Measurements from ENCODE around the gene ADAMTS14.

GRCh38 chr10:70693619-70694335 lies 21.5 kb downstream of the ADAMTS14 start:
- TF ChIP-seq POLR2A (IDR thresholded peaks at IDR 0.05; ENCODE audit: low read depth, low read length) (no peak), TAF1 (IDR thresholded peaks at IDR 0.05; ENCODE audit: borderline replicate concordance, low read depth, low read length) (no peak), POLR2AphosphoS5 (IDR thresholded peaks at IDR 0.05; ENCODE audit: low read depth, low read length) (no peak)

All from GM12892 (cell line).